Type B pancreatic cell (in vitro differentiated cells): Measurements from ENCODE around the gene BCAS3. TPM values are rescaled to one million over a fixed set of nuclear protein-coding genes. Genes with fewer than 3 reads are reported as not detected.

Experiments
- DNase-seq: peaks from one replicate; pipeline ENCODE4 v3.0.0; 2021; ENCODE audit warnings: mixed read lengths; ENCODE audit not compliant: unreplicated experiment; ENCODE audit errors: extremely low spot score
- H3K27ac Mint-ChIP-seq: 2 replicates; pipeline ENCODE4 v1.8.0; 2021; ENCODE audit warnings: mild to moderate bottlenecking, mixed read lengths
- H3K27me3 Mint-ChIP-seq: 2 replicates; pipeline ENCODE4 v1.8.0; 2021; ENCODE audit warnings: mixed read lengths
- H3K36me3 Mint-ChIP-seq: 2 replicates; pipeline ENCODE4 v1.8.0; 2021; ENCODE audit warnings: mixed read lengths
- H3K4me1 Mint-ChIP-seq: one replicate; pipeline ENCODE4 v1.8.0; 2021; ENCODE audit warnings: mixed read lengths; ENCODE audit not compliant: unreplicated experiment
- H3K4me3 Mint-ChIP-seq: 2 replicates; pipeline ENCODE4 v1.8.0; 2021; ENCODE audit warnings: mild to moderate bottlenecking, mixed read lengths
- H3K9me3 Mint-ChIP-seq: 2 replicates; pipeline ENCODE4 v1.8.0; 2021; ENCODE audit warnings: mixed read lengths
- CTCF ChIP-seq: fragments of 200-600 bp; sonication (generic); conservative IDR thresholded peaks from 2 replicates; pipeline ENCODE4 v1.5.0; 2021; ENCODE audit warnings: antibody characterized with exemption, mild to moderate bottlenecking
- total RNA-seq: library from RNA; stranded (reverse); gene quantifications from 2 replicates; pipeline ENCODE4 v1.2.1, GENCODE V29; 2021; ENCODE audit warnings: low replicate concordance

Gene BCAS3
- total RNA-seq, 1 donor from 2014 or later, result 23.0 TPM

GRCh38 chr17:60959011-60959410 lies 281.4 kb downstream of the BCAS3 start:
- no peak for DNase-seq

GRCh38 chr17:60959696-60960095 lies 282.0 kb downstream of the BCAS3 start:
- Mint-ChIP-seq H3K27ac (no peak overlapping the region), H3K36me3 (peaks cover 12% of the 10 kb centered on the region), H3K9me3 (peaks cover 13% of the 10 kb centered on the region), H3K4me3 (no peak overlapping the region), H3K4me1 (no peaks in the 10 kb centered on the region), H3K27me3 (no peaks in the 10 kb centered on the region)
- no peak for TF ChIP-seq CTCF
- DNase-seq, result no peak

More at GRCh38 chr17:60959011-60959410, 281.4 kb downstream of the BCAS3 start:
- Mint-ChIP-seq H3K27ac (no peak overlapping the region), H3K9me3 (peaks cover 8% of the 10 kb centered on the region), H3K27me3 (no peaks in the 10 kb centered on the region), H3K4me3 (no peak overlapping the region), H3K36me3 (peaks cover 7% of the 10 kb centered on the region), H3K4me1 (no peaks in the 10 kb centered on the region)
- no peak for TF ChIP-seq CTCF

- no peak overlapping the region for H3K27ac Mint-ChIP-seq
- no peaks in the 10 kb centered on the region for H3K4me1 Mint-ChIP-seq
- peaks cover 12% of the 10 kb centered on the region for H3K36me3 Mint-ChIP-seq
- peaks cover 13% of the 10 kb centered on the region for H3K9me3 Mint-ChIP-seq
- TF ChIP-seq CTCF, result no peak
- no peak overlapping the region for H3K4me3 Mint-ChIP-seq
- no peaks in the 10 kb centered on the region for H3K27me3 Mint-ChIP-seq
- DNase-seq, result no peak
These were observed 282.9 kb downstream of the BCAS3 start for GRCh38 chr17:60960398-60961065.

GRCh38 chr17:60964160-60964559 lies 286.5 kb downstream of the BCAS3 start:
- Mint-ChIP-seq H3K4me3 (no peak overlapping the region), H3K9me3 (peaks cover 23% of the 10 kb centered on the region), H3K4me1 (no peaks in the 10 kb centered on the region), H3K36me3 (peaks cover 15% of the 10 kb centered on the region), H3K27me3 (no peaks in the 10 kb centered on the region), H3K27ac (no peak overlapping the region)
- DNase-seq, result no peak
- no peak for TF ChIP-seq CTCF

- TF ChIP-seq CTCF, result no peak
- Mint-ChIP-seq H3K27ac (no peak overlapping the region), H3K9me3 (peaks cover 18% of the 10 kb centered on the region), H3K36me3 (peaks cover 11% of the 10 kb centered on the region), H3K4me3 (no peak overlapping the region), H3K4me1 (peaks cover 5% of the 10 kb centered on the region), H3K27me3 (no peaks in the 10 kb centered on the region)
- DNase-seq, result no peak
These were observed 290.6 kb downstream of the BCAS3 start for GRCh38 chr17:60968266-60968665.
